ENCODE measurements around the gene PTPRM. TPM values are rescaled to one million over a fixed set of nuclear protein-coding genes. Genes with fewer than 3 reads are reported as not detected.

PTPRM gene
- polyA plus RNA-seq, 1 experiment, result 81.1 TPM

GRCh38 chr18:7579176-7579917 is 12.2 kb downstream of the PTPRM start:
- no peak overlapping the region for H3K4me3 ChIP-seq (ENCODE audit: low read depth, low read length)
- ChIA-PET POLR2A (no interaction called here), CTCF (no interaction called here)
- no peak overlapping the region for H3K27ac ChIP-seq (ENCODE audit: low read depth, low read length)
- TF ChIP-seq, protein P1, sequence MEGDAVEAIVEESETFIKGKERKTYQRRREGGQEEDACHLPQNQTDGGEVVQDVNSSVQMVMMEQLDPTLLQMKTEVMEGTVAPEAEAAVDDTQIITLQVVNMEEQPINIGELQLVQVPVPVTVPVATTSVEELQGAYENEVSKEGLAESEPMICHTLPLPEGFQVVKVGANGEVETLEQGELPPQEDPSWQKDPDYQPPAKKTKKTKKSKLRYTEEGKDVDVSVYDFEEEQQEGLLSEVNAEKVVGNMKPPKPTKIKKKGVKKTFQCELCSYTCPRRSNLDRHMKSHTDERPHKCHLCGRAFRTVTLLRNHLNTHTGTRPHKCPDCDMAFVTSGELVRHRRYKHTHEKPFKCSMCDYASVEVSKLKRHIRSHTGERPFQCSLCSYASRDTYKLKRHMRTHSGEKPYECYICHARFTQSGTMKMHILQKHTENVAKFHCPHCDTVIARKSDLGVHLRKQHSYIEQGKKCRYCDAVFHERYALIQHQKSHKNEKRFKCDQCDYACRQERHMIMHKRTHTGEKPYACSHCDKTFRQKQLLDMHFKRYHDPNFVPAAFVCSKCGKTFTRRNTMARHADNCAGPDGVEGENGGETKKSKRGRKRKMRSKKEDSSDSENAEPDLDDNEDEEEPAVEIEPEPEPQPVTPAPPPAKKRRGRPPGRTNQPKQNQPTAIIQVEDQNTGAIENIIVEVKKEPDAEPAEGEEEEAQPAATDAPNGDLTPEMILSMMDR (IDR thresholded peaks at IDR 0.05; ENCODE audit: low read depth, low read length), result no peak
- H3K27me3 ChIP-seq (ENCODE audit: control insufficient read depth, insufficient read depth, low read length), result no peaks in the 10 kb centered on the region
- no peaks in the 10 kb centered on the region for H3K9me3 ChIP-seq (ENCODE audit: control insufficient read depth, insufficient read depth, low read length)
- DNase-seq (ENCODE audit: low read depth, low spot score), result no peak

- no peaks in the 10 kb centered on the region for H3K9me3 ChIP-seq (ENCODE audit: control insufficient read depth, insufficient read depth, low read length)
- ChIA-PET CTCF (no interaction called here), POLR2A (no interaction called here)
- no peaks in the 10 kb centered on the region for H3K27me3 ChIP-seq (ENCODE audit: control insufficient read depth, insufficient read depth, low read length)
- TF ChIP-seq, protein P1 (IDR thresholded peaks at IDR 0.05; ENCODE audit: low read depth, low read length), result no peak
- DNase-seq (ENCODE audit: low read depth, low spot score), result no peak
- no peak overlapping the region for H3K27ac ChIP-seq (ENCODE audit: low read depth, low read length)
- H3K4me3 ChIP-seq (ENCODE audit: low read depth, low read length), result no peak overlapping the region
Measured at GRCh38 chr18:7579918-7580542, 12.9 kb downstream of the PTPRM start.

DNA sequence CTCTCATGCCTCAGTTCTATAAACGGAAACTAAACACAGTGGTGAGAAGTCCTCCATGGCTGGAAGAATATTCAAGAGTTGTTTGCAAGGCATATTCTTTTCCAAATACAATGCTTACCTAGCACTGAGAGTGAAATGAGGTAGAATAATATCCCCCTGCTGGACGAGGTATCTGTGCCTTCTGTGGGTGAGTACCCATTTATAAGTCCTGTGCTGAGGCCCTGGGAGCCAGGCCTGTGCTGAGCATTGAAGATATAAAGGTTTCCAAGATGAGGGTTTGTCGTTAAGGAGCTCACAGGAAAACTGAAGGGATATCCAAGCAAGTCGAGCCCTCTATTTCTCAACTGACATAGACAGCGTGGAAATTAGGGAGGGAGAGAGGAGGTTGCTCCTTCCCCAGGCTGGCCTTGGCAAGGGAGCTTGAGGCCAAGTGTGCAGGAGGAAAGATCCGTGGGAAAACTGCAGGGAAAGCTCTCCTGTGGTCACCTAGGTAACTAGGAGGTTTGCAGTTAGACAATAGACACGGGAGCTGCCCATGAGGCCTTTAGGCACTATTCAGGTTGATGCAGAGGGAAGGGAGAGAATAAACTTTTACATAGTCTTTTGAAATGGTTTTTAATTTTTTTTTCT is 17.6 kb downstream of the PTPRM start:
- no peak for DNase-seq (ENCODE audit: low read depth, low spot score)
- ChIA-PET POLR2A (no interaction called here), CTCF (no interaction called here)
- H3K9me3 ChIP-seq (ENCODE audit: control insufficient read depth, insufficient read depth, low read length), result no peaks in the 10 kb centered on the region
- no peak overlapping the region for H3K4me3 ChIP-seq (ENCODE audit: low read depth, low read length)
- TF ChIP-seq, protein P1 (IDR thresholded peaks at IDR 0.05; ENCODE audit: low read depth, low read length), result no peak
- no peaks in the 10 kb centered on the region for H3K27me3 ChIP-seq (ENCODE audit: control insufficient read depth, insufficient read depth, low read length)
- no peak overlapping the region for H3K27ac ChIP-seq (ENCODE audit: low read depth, low read length)

DNA sequence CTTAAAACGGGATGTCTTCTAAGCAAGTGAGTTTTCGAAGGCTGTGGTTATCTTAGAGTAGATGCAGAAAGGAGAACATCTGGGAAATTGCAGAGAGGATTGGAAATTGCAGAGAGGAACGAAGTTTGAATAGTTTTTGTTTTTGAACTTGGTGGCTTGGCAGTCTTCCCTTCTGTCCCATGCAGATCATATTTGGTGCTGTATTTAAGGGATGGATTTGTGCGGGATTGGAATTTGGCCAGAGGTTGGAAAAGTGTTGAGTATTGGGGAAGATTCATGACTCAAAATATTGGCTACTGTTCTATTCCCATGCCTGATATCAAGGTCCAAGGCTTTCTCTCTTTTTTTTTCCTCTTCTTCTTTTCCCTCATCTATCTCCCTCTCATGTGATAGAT is 18.2 kb downstream of the PTPRM start:
- Histone ChIP-seq H3K4me3 (ENCODE audit: low read depth, low read length) (no peak overlapping the region), H3K27me3 (ENCODE audit: control insufficient read depth, insufficient read depth, low read length) (no peaks in the 10 kb centered on the region), H3K9me3 (ENCODE audit: control insufficient read depth, insufficient read depth, low read length) (no peaks in the 10 kb centered on the region), H3K27ac (ENCODE audit: low read depth, low read length) (no peak overlapping the region)
- POLR2A ChIA-PET, result no interaction called here
- TF ChIP-seq, protein P1 (IDR thresholded peaks at IDR 0.05; ENCODE audit: low read depth, low read length), result no peak
- CTCF ChIA-PET, result no interaction called here
- DNase-seq (ENCODE audit: low read depth, low spot score), result no peak

GRCh38 chr18:7586379-7586778 is 19.3 kb downstream of the PTPRM start:
- ChIA-PET POLR2A (interaction anchor here (0.6 kb wide), 1 partner anchor 1547 kb away, joined by 5 read pairs; no protein-coding TSS in a partner anchor), CTCF (interaction anchor here (0.7 kb wide), 1 partner anchor 20 kb away, joined by 3 read pairs; the partner anchor contains the start of gene PTPRM)
- DNase-seq (ENCODE audit: low read depth, low spot score), result no peak
- Histone ChIP-seq H3K4me3 (ENCODE audit: low read depth, low read length) (no peak overlapping the region), H3K9me3 (ENCODE audit: control insufficient read depth, insufficient read depth, low read length) (no peaks in the 10 kb centered on the region), H3K27ac (ENCODE audit: low read depth, low read length) (no peak overlapping the region), H3K27me3 (ENCODE audit: control insufficient read depth, insufficient read depth, low read length) (no peaks in the 10 kb centered on the region)
- TF ChIP-seq, protein P1 (IDR thresholded peaks at IDR 0.05; ENCODE audit: low read depth, low read length), result no peak
